GM18519 (cell line): Measurements from ENCODE around the gene ADGRD1.

Experiments
- ATAC-seq: cut with Tn5 transposase; IDR thresholded peaks from one replicate; pipeline ENCODE4 v1.9.1; 2021; ENCODE audit warnings: mild to moderate bottlenecking, moderate library complexity; ENCODE audit not compliant: unreplicated experiment, low FRiP score

Gene ADGRD1

GRCh38 chr12:131018019-131018620 lies 64.4 kb downstream of the ADGRD1 start:
- ATAC-seq, result no peak

GRCh38 chr12:131018808-131019397 lies 65.2 kb downstream of the ADGRD1 start:
- no peak for ATAC-seq

- no peak for ATAC-seq
These were observed 66.8 kb downstream of the ADGRD1 start for GRCh38 chr12:131020326-131021153.

- no peak for ATAC-seq
These were observed 67.4 kb downstream of the ADGRD1 start for GRCh38 chr12:131021154-131021541.

GRCh38 chr12:131024026-131024425 lies 70.3 kb downstream of the ADGRD1 start:
- no peak for ATAC-seq

GRCh38 chr12:131024721-131025120 lies 71.0 kb downstream of the ADGRD1 start:
- ATAC-seq, result no peak

- ATAC-seq, result no peak
These were observed 71.5 kb downstream of the ADGRD1 start for GRCh38 chr12:131025234-131025633.

GRCh38 chr12:131025939-131026702 lies 72.4 kb downstream of the ADGRD1 start:
- no peak for ATAC-seq

GRCh38 chr12:131026754-131027153 lies 73.0 kb downstream of the ADGRD1 start:
- no peak for ATAC-seq

- no peak for ATAC-seq
These were observed 73.6 kb downstream of the ADGRD1 start for GRCh38 chr12:131027264-131027663.

GRCh38 chr12:131027876-131028586 lies 74.3 kb downstream of the ADGRD1 start:
- ATAC-seq, result no peak

- no peak for ATAC-seq
These were observed 75.1 kb downstream of the ADGRD1 start for GRCh38 chr12:131028587-131029338.

- no peak for ATAC-seq
These were observed 77.0 kb downstream of the ADGRD1 start for GRCh38 chr12:131030472-131031328.

- no peak for ATAC-seq
These were observed 78.5 kb downstream of the ADGRD1 start for GRCh38 chr12:131032082-131032750.

- no peak for ATAC-seq
These were observed 79.8 kb downstream of the ADGRD1 start for GRCh38 chr12:131033486-131033885.

GRCh38 chr12:131033886-131034482 lies 80.3 kb downstream of the ADGRD1 start:
- ATAC-seq, result no peak

- no peak for ATAC-seq
These were observed 81.0 kb downstream of the ADGRD1 start for GRCh38 chr12:131034631-131035244.
